Measurements from ENCODE around the gene SLC35B4.
"Not testable (repeated sequence)": the region's sequence is repeated elsewhere in the genome, so short reads cannot be mapped to it uniquely, and the experiment has no call there.

Gene SLC35B4

GRCh38 chr7:134301592-134301991, 15.1 kb downstream of the SLC35B4 start:
- Histone ChIP-seq H3K4me1 (no peaks in the 10 kb centered on the region), H3K27me3 (no peaks in the 10 kb centered on the region), H3K4me3 (no peak overlapping the region), H3K4me2 (no peak overlapping the region), H4K20me1 (no peaks in the 10 kb centered on the region), H3K9ac (no peak overlapping the region), H3K9me3 (replicated peaks in 1 of 11) (no peaks in the 10 kb centered on the region), H3K36me3 (peaks cover 84 to 100% (median 97%) of the 10 kb centered on the region in 11 experiments), H3K27ac (no peak overlapping the region)
- TF ChIP-seq Cebpa-rat (IDR thresholded peaks at IDR 0.05) = no peak

GRCh38 chr7:134300988-134301387, 15.7 kb downstream of the SLC35B4 start:
- Histone ChIP-seq H3K4me1 (no peaks in the 10 kb centered on the region), H3K4me2 (no peak overlapping the region), H4K20me1 (no peaks in the 10 kb centered on the region), H3K9me3 (replicated peaks in 1 of 11) (peaks cover 0 to 5% (median 3%) of the 10 kb centered on the region in 11 experiments; a peak in 6 of 22 replicates), H3K27ac (no peak overlapping the region), H3K9ac (no peak overlapping the region), H3K36me3 (peaks cover 89 to 100% (median 97%) of the 10 kb centered on the region in 11 experiments), H3K27me3 (no peaks in the 10 kb centered on the region), H3K4me3 (no peak overlapping the region)
- TF ChIP-seq Cebpa-rat (IDR thresholded peaks at IDR 0.05) = no peak

- TF ChIP-seq Cebpa-rat (IDR thresholded peaks at IDR 0.05) = no peak
- no peak overlapping the region for H3K4me2 ChIP-seq
- H4K20me1 ChIP-seq = no peaks in the 10 kb centered on the region
- H3K4me1 ChIP-seq = peaks cover 0 to 2% (median 2%) of the 10 kb centered on the region in 10 experiments; a peak in 14 of 20 replicates
- H3K4me3 ChIP-seq = no peak overlapping the region
- peaks cover 0 to 17% (median 12%) of the 10 kb centered on the region in 11 experiments; a peak in 11 of 22 replicates for H3K9me3 ChIP-seq (replicated peaks in 1 of 11)
- no peaks in the 10 kb centered on the region for H3K27me3 ChIP-seq
- H3K36me3 ChIP-seq = peaks cover 89 to 100% (median 97%) of the 10 kb centered on the region in 11 experiments
- no peak overlapping the region for H3K9ac ChIP-seq
- no peak overlapping the region for H3K27ac ChIP-seq
Measured at GRCh38 chr7:134298902-134299683, 17.6 kb downstream of the SLC35B4 start.

- Histone ChIP-seq H4K20me1 (no peaks in the 10 kb centered on the region), H3K27me3 (no peaks in the 10 kb centered on the region), H3K4me3 (no peak overlapping the region), H3K9me3 (replicated peaks in 1 of 11) (peaks cover 0 to 17% (median 12%) of the 10 kb centered on the region in 11 experiments; a peak in 11 of 22 replicates), H3K36me3 (peaks cover 78 to 91% (median 84%) of the 10 kb centered on the region in 11 experiments), H3K4me2 (no peak overlapping the region), H3K9ac (no peak overlapping the region), H3K4me1 (peaks cover 16 to 18% (median 18%) of the 10 kb centered on the region in 10 experiments), H3K27ac (no peak overlapping the region)
- TF ChIP-seq Cebpa-rat (IDR thresholded peaks at IDR 0.05) = no peak
Measured at GRCh38 chr7:134297489-134297888, 19.2 kb downstream of the SLC35B4 start.

- Histone ChIP-seq H3K9me3 (replicated peaks in 1 of 11) (peaks cover 0 to 17% (median 12%) of the 10 kb centered on the region in 11 experiments; a peak in 11 of 22 replicates), H3K4me1 (peaks cover 19 to 22% (median 21%) of the 10 kb centered on the region in 10 experiments), H3K36me3 (peaks cover 66 to 89% (median 71%) of the 10 kb centered on the region in 11 experiments)
- not testable (repeated sequence) for H3K27ac ChIP-seq, H3K4me2 ChIP-seq, H3K27me3 ChIP-seq, H4K20me1 ChIP-seq, H3K4me3 ChIP-seq, H3K9ac ChIP-seq
Measured at GRCh38 chr7:134295982-134296381, 20.7 kb downstream of the SLC35B4 start.

GRCh38 chr7:134293002-134293740, 23.6 kb downstream of the SLC35B4 start:
- Histone ChIP-seq H3K4me1 (peaks cover 19 to 24% (median 21%) of the 10 kb centered on the region in 10 experiments), H3K9ac (peak overlapping the region in 2 of 11 experiments; percentile 6 to 27; a peak in 4 of 22 replicates), H3K4me3 (no peak overlapping the region), H3K4me2 (peak overlapping the region; percentile 50 to 81 (median 69)), H3K36me3 (peaks cover 42 to 73% (median 51%) of the 10 kb centered on the region in 11 experiments), H4K20me1 (no peaks in the 10 kb centered on the region), H3K9me3 (replicated peaks in 1 of 11) (peaks cover 0 to 19% (median 12%) of the 10 kb centered on the region in 11 experiments; a peak in 12 of 22 replicates), H3K27ac (peak overlapping the region in 10 of 11 experiments; percentile 9 to 69 (median 54); a peak in 16 of 22 replicates), H3K27me3 (no peaks in the 10 kb centered on the region)
- TF ChIP-seq Cebpa-rat (IDR thresholded peaks at IDR 0.05) = peak in 1 of 11 experiments; percentile 39; a peak in 1 of 22 replicates

- H3K4me1 ChIP-seq = peaks cover 19 to 30% (median 24%) of the 10 kb centered on the region in 10 experiments
- H3K4me2 ChIP-seq = no peak overlapping the region
- TF ChIP-seq Cebpa-rat (IDR thresholded peaks at IDR 0.05) = no peak
- peaks cover 0 to 14% (median 4%) of the 10 kb centered on the region in 11 experiments; a peak in 11 of 22 replicates for H3K9me3 ChIP-seq (replicated peaks in 1 of 11)
- no peaks in the 10 kb centered on the region for H3K27me3 ChIP-seq
- no peak overlapping the region for H3K9ac ChIP-seq
- no peaks in the 10 kb centered on the region for H4K20me1 ChIP-seq
- H3K27ac ChIP-seq = no peak overlapping the region
- no peak overlapping the region for H3K4me3 ChIP-seq
- H3K36me3 ChIP-seq = peaks cover 14 to 44% (median 24%) of the 10 kb centered on the region in 11 experiments
Measured at GRCh38 chr7:134290286-134290685, 26.4 kb downstream of the SLC35B4 start.

GRCh38 chr7:134289841-134290240, 26.9 kb downstream of the SLC35B4 start:
- H3K4me2 ChIP-seq = no peak overlapping the region
- H4K20me1 ChIP-seq = no peaks in the 10 kb centered on the region
- H3K27ac ChIP-seq = no peak overlapping the region
- H3K9me3 ChIP-seq (replicated peaks in 1 of 11) = peaks cover 0 to 9% (median under 1%) of the 10 kb centered on the region in 11 experiments; a peak in 4 of 22 replicates
- H3K4me1 ChIP-seq = peaks cover 19 to 30% (median 24%) of the 10 kb centered on the region in 10 experiments
- TF ChIP-seq Cebpa-rat (IDR thresholded peaks at IDR 0.05) = no peak
- no peak overlapping the region for H3K4me3 ChIP-seq
- no peak overlapping the region for H3K9ac ChIP-seq
- peaks cover 10 to 39% (median 20%) of the 10 kb centered on the region in 11 experiments for H3K36me3 ChIP-seq
- no peaks in the 10 kb centered on the region for H3K27me3 ChIP-seq

- Histone ChIP-seq H4K20me1 (no peaks in the 10 kb centered on the region), H3K4me2 (no peak overlapping the region), H3K4me1 (peaks cover 19 to 30% (median 24%) of the 10 kb centered on the region in 10 experiments), H3K9ac (no peak overlapping the region), H3K4me3 (no peak overlapping the region), H3K27me3 (no peaks in the 10 kb centered on the region), H3K27ac (no peak overlapping the region), H3K36me3 (peaks cover 5 to 35% (median 16%) of the 10 kb centered on the region in 11 experiments), H3K9me3 (replicated peaks in 1 of 11) (peaks cover 0 to 8% (median 0%) of the 10 kb centered on the region in 11 experiments; a peak in 2 of 22 replicates)
- no peak for TF ChIP-seq Cebpa-rat (IDR thresholded peaks at IDR 0.05)
Measured at GRCh38 chr7:134289423-134289822, 27.3 kb downstream of the SLC35B4 start.

Measured in BLaER1 treated with 17β-estradiol and CSF1 and Interleukin-3, amounts not matched to agents 10 nM and 100 nM (cell line).